Spleen (tissue), 11 donors: Measurements from ENCODE around the gene RGS2. TPM values are rescaled to one million over a fixed set of nuclear protein-coding genes. Genes with fewer than 3 reads are reported as not detected.

Experiments
- DNase-seq: peaks from one replicate; pipeline ENCODE4 v3.0.0-alpha.2; 2020
- H3K27ac ChIP-seq, 8 donors: fragments of 200-600 bp; sonication (generic) in 7 of 8; 1 replicate in 4 of 8; 2 replicates in 4 of 8; pipeline versions ENCODE4 v1.5.0 to v1.8.0; 2016 to 2021; ENCODE audit warnings: inconsistent platforms in 4 of 8, mild to moderate bottlenecking in 4 of 8, moderate library complexity in 1 of 8
- H3K27me3 ChIP-seq, 7 donors: fragments of 200-600 bp; sonication (generic) in 6 of 7; replicated peaks in 1 of 7; 1 replicate in 4 of 7; 2 replicates in 3 of 7; pipeline versions ENCODE4 v1.5.0 to v1.8.0; 2016 to 2021; ENCODE audit warnings: inconsistent platforms in 3 of 7, mild to moderate bottlenecking in 1 of 7
- H3K36me3 ChIP-seq, 6 donors: fragments of 200-600 bp; sonication (generic) in 5 of 6; 1 replicate in 4 of 6; 2 replicates in 2 of 6; pipeline versions ENCODE4 v1.5.0 to v1.8.0; 2016 to 2021; ENCODE audit warnings: inconsistent platforms in 2 of 6
- H3K4me1 ChIP-seq, 6 donors: fragments of 200-600 bp; sonication (generic) in 5 of 6; 1 replicate in 3 of 6; 2 replicates in 3 of 6; pipeline versions ENCODE4 v1.5.0 to v1.8.0; 2016 to 2021; ENCODE audit warnings: inconsistent platforms in 3 of 6
- H3K4me3 ChIP-seq, 8 donors: fragments of 200-600 bp; sonication (generic) in 7 of 8; 1 replicate in 4 of 8; 2 replicates in 4 of 8; pipeline versions ENCODE4 v1.5.0 to v1.8.0; 2016 to 2021; ENCODE audit warnings: inconsistent platforms in 4 of 8, mild to moderate bottlenecking in 4 of 8, moderate library complexity in 2 of 8
- H3K9me3 ChIP-seq, 8 donors: fragments of 200-600 bp; sonication (generic) in 7 of 8; 1 replicate in 4 of 8; 2 replicates in 4 of 8; pipeline versions ENCODE4 v1.5.0 to v1.8.0; 2016 to 2021; ENCODE audit warnings: inconsistent platforms in 4 of 8
- POLR2A ChIP-seq, 3 donors: fragments of 450-650 bp; IDR thresholded peaks; one replicate each; pipeline ENCODE4 v1.5.1; 2017; ENCODE audit warnings: antibody characterized with exemption in 3 of 3, mild to moderate bottlenecking in 1 of 3
- POLR2AphosphoS5 ChIP-seq, 3 donors: sonication (generic); formaldehyde crosslinking; IDR thresholded peaks; one replicate each; pipeline ENCODE4 v1.5.1; 2017; ENCODE audit warnings: antibody characterized with exemption in 3 of 3
- WGBS, 5 donors: extraction: QIAGEN DNeasy Blood & Tissue Kit in 3 of 5; methylation state at CpG; one replicate each; pipeline versions ENCODE4 v1.1.5 to v1.1.7; 2013 to 2018; 5-methylcytosine and 5-hydroxymethylcytosine counted together
- intact Hi-C: fragments of 100-400 bp; cut with DNase I; formaldehyde crosslinking; loops from one replicate; pipeline ENCODE4 v1.15.0; 2023; ENCODE audit warnings: low total_unique reads
- polyA plus RNA-seq, 3 donors: library from polyadenylated mRNA; stranded (reverse); fragments of 200-250 nt; gene quantifications; one replicate each; pipeline ENCODE4 v1.2.1, GENCODE V29; 2013
- total RNA-seq, 7 donors: library from RNA; depleted of rRNA in 3 of 7; stranded (reverse); fragments of >200 nt in 3 of 7; fragmentation: NEBNext Ultra II Directional in 4 of 7; extraction: Animal tissue kit (Norgen Biotek cat#: 25700) in 4 of 7; gene quantifications; one replicate each; pipeline versions ENCODE4 v1.1.0 to v1.2.1, GENCODE V29; 2016 to 2021
- TF ChIP-seq, protein P1 (sequence below), 11 experiments: fragments of 200-600 bp in 7 of 11; fragments of 450-650 bp in 4 of 11; sonication (generic) in 4 of 11; IDR thresholded peaks in 8 of 11; conservative IDR thresholded peaks in 3 of 11; 1 replicate in 7 of 11; 2 replicates in 4 of 11; pipeline versions ENCODE4 v1.4.0 to v1.8.0; 2016 to 2021; ENCODE audit warnings: antibody characterized with exemption in 11 of 11, inconsistent platforms in 4 of 11, mild to moderate bottlenecking in 1 of 11
- donor health status: healthy with polysubstance abuse.
- donor health status: DM: no; HTN: no; CAD: no; lungs with moderate emphysema.
- donor health status: DM: no; HTN: no; CAD: no.
- donor health status: Bipolar disorder and iron deficiency.
- donor health status: healthy.
- donor health status: DM: no; HTN: no; CAD: no.
- donor health status: DM: yes; HTN: yes; CAD: no.

RGS2 gene
- total and polyA plus RNA-seq, 10 donors = 56.9 to 377 (median 171) TPM

DNA sequence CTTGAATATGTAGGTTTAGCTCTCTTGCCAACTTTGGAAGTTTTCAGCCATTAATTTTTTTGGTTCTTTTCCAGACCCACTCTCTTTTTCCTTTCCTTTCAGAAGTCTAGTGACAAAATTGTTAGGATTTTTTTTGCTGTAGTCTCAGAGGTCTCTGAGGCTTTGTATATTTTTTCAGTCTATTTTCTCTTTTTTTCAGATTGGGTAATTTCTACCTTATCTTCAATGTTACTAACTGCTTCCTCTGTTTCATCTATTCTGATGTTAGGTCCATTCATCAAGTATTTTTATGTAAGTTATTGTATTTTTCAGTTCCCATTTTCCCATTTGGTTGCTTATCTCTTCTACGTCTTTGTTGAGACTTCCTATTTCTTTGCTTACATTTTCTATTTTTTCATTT, 15.7 kb downstream of the RGS2 start:
- no peaks in the 10 kb centered on the region for H3K9me3 ChIP-seq
- no peaks in the 10 kb centered on the region for H3K36me3 ChIP-seq
- WGBS, 5 donors = 0 to 43% (median 22%) methylated on average over 1 of the region's 1 CpG
- no peaks in the 10 kb centered on the region for H3K4me1 ChIP-seq
- no peaks in the 10 kb centered on the region for H3K27me3 ChIP-seq
- DNase-seq = no peak
- intact Hi-C loops = no loop called here
- H3K27ac ChIP-seq = no peak overlapping the region
- no peak overlapping the region for H3K4me3 ChIP-seq
- TF ChIP-seq, protein P1, sequence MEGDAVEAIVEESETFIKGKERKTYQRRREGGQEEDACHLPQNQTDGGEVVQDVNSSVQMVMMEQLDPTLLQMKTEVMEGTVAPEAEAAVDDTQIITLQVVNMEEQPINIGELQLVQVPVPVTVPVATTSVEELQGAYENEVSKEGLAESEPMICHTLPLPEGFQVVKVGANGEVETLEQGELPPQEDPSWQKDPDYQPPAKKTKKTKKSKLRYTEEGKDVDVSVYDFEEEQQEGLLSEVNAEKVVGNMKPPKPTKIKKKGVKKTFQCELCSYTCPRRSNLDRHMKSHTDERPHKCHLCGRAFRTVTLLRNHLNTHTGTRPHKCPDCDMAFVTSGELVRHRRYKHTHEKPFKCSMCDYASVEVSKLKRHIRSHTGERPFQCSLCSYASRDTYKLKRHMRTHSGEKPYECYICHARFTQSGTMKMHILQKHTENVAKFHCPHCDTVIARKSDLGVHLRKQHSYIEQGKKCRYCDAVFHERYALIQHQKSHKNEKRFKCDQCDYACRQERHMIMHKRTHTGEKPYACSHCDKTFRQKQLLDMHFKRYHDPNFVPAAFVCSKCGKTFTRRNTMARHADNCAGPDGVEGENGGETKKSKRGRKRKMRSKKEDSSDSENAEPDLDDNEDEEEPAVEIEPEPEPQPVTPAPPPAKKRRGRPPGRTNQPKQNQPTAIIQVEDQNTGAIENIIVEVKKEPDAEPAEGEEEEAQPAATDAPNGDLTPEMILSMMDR (IDR thresholded peaks at IDR 0.05 in 8 of 11, conservative IDR thresholded peaks at IDR 0.05 in 3 of 11) = no peak
- TF ChIP-seq POLR2A (IDR thresholded peaks at IDR 0.05) (no peak), POLR2AphosphoS5 (IDR thresholded peaks at IDR 0.05) (no peak)

DNA sequence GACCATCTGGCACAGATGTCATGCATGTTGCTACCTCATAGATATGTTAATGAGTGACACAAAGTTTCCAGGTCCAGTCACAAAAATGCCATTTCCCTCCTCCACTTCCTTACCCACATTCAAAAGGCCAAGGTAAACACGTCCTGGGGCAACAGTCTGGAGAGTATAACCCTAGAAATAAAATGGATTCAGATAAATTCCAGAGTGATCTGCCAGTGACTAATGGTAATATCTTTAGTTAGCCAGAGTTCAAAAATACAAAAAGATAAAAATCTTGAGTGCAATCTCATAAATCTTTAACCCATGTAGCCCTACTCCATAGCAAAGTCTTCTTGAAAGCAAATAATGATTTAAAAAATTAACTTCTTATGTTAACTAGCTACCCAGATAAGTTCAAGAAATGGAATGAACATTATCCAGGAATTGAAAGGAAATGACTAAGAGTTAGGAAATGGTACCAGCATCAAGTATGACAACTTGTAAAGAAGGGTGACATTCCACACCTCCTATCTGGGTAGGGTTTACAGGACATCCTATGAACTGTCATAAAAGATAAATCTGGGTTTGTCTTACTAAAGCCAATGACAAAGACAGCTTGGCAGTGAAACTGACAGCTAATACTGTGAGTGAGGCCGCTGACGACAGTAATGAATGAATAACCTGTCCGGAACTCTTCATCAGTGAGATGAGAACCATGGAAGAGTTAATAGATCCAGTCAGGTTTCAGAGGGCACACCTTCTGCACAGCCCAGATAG, 18.1 kb downstream of the RGS2 start:
- intact Hi-C loops = no loop called here
- 60 to 77% (median 73%) methylated on average over 4 of the region's 4 CpGs for WGBS, 5 donors
- no peaks in the 10 kb centered on the region for H3K4me1 ChIP-seq
- H3K27ac ChIP-seq = peak overlapping the region in 2 of 8 donors; percentile 23 to 42
- TF ChIP-seq POLR2AphosphoS5 (IDR thresholded peaks at IDR 0.05) (no peak), POLR2A (IDR thresholded peaks at IDR 0.05) (no peak)
- TF ChIP-seq, protein P1 (IDR thresholded peaks at IDR 0.05 in 8 of 11, conservative IDR thresholded peaks at IDR 0.05 in 3 of 11) = no peak
- H3K9me3 ChIP-seq = no peaks in the 10 kb centered on the region
- H3K4me3 ChIP-seq = no peak overlapping the region
- no peaks in the 10 kb centered on the region for H3K36me3 ChIP-seq
- DNase-seq = no peak
- no peaks in the 10 kb centered on the region for H3K27me3 ChIP-seq

- H3K27ac ChIP-seq = no peak overlapping the region
Measured at GRCh38 chr1:192830595-192831246, 21.9 kb downstream of the RGS2 start.

More at GRCh38 chr1:192830595-192831246, 21.9 kb downstream of the RGS2 start:
- TF ChIP-seq, protein P1 (IDR thresholded peaks at IDR 0.05 in 8 of 11, conservative IDR thresholded peaks at IDR 0.05 in 3 of 11) = no peak
- TF ChIP-seq POLR2AphosphoS5 (IDR thresholded peaks at IDR 0.05) (no peak), POLR2A (IDR thresholded peaks at IDR 0.05) (no peak)
- H3K9me3 ChIP-seq = no peaks in the 10 kb centered on the region
- intact Hi-C loops = no loop called here
- H3K27me3 ChIP-seq = no peaks in the 10 kb centered on the region
- no peaks in the 10 kb centered on the region for H3K36me3 ChIP-seq
- no peak for DNase-seq
- 48 to 67% (median 58%) methylated on average over 6 of the region's 6 CpGs for WGBS, 5 donors
- no peaks in the 10 kb centered on the region for H3K4me1 ChIP-seq
- H3K4me3 ChIP-seq = no peak overlapping the region
